ENCODE results near the gene RSPH6A. TPM values are rescaled to one million over a fixed set of nuclear protein-coding genes. Genes with fewer than 3 reads are reported as not detected.
A peak's percentile ranks its signal among the peaks of the same experiment; 100 is the strongest.

Gene RSPH6A
- total RNA-seq, 1 experiment from 2014 or later = 0.39 TPM

DNA sequence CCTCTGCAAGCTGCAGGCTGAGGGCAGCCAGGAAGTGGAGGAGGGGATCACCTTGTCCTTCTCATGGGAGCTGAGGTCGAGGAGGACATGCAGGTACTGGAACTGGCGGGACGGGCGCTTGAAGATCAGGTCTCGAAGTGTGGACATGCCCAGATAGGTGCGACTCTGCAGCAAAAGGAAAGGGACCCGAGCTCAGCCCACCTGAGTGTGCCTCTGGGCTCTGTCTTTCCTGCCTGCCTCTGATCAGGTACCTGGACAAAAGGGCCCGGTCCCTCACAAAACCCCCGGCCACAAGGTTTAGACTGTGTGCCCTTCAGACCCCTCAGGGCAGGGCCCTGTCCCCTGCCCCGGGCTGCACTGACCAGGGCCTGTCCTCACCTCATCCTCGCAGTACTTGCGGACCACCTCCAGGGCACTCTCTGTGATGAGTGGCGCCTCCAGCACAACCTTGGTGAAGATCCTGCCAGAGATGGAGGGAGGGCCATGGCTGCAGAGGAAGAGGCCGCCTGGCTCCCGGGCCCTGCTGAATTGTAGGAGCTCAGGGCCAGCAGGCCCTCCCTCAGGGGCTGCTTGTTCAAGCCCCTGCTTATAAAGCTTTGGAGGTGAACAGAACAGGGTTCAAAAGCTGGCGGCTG lies 12.5 kb upstream of the RSPH6A start:
- H3K4me3 Mint-ChIP-seq = no peak overlapping the region
- H3K4me1 Mint-ChIP-seq = no peaks in the 10 kb centered on the region
- CTCF ChIA-PET = interaction anchor here (0.6 to 5.2 kb wide), 2 partner anchors 11 to 65 kb away, joined by 3 to 45 read pairs; partner anchors contain the start of gene RSPH6A
- POLR2A ChIA-PET = no interaction called here
- H3K36me3 Mint-ChIP-seq = peaks cover 80% of the 10 kb centered on the region
- TF ChIP-seq ELF4 (CRISPR knock-in tag; IDR thresholded peaks at IDR 0.05; ENCODE audit: low read depth) = no peak
- TF ChIP-seq SP1 (CRISPR knock-in tag; conservative IDR thresholded peaks at IDR 0.05) = no peak
- TF ChIP-seq HMGXB4 (CRISPR knock-in tag; IDR thresholded peaks at IDR 0.05) = no peak
- TF ChIP-seq ZNF121 (CRISPR knock-in tag; IDR thresholded peaks at IDR 0.05) = no peak
- TF ChIP-seq NR3C1 (CRISPR knock-in tag; conservative IDR thresholded peaks at IDR 0.05; ENCODE audit: low read depth) = no peak
- TF ChIP-seq, protein P1, sequence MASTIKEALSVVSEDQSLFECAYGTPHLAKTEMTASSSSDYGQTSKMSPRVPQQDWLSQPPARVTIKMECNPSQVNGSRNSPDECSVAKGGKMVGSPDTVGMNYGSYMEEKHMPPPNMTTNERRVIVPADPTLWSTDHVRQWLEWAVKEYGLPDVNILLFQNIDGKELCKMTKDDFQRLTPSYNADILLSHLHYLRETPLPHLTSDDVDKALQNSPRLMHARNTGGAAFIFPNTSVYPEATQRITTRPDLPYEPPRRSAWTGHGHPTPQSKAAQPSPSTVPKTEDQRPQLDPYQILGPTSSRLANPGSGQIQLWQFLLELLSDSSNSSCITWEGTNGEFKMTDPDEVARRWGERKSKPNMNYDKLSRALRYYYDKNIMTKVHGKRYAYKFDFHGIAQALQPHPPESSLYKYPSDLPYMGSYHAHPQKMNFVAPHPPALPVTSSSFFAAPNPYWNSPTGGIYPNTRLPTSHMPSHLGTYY (CRISPR knock-in tag; IDR thresholded peaks at IDR 0.05) = no peak
- TF ChIP-seq USF2 (CRISPR knock-in tag; IDR thresholded peaks at IDR 0.05) = no peak
- no peak for TF ChIP-seq PRRX2 (CRISPR knock-in tag; IDR thresholded peaks at IDR 0.05)
- TF ChIP-seq ZNF423 (CRISPR knock-in tag; IDR thresholded peaks at IDR 0.05) = no peak
- TF ChIP-seq ETV6 (CRISPR knock-in tag; IDR thresholded peaks at IDR 0.05) = no peak
- no peak for TF ChIP-seq MYBL2 (CRISPR knock-in tag; IDR thresholded peaks at IDR 0.05)
- no peak for TF ChIP-seq KAT7 (CRISPR knock-in tag; IDR thresholded peaks at IDR 0.05; ENCODE audit: borderline replicate concordance)
- no peak for TF ChIP-seq ZNF263 (CRISPR knock-in tag; IDR thresholded peaks at IDR 0.05; ENCODE audit: low read depth)
- TF ChIP-seq NFYB (CRISPR knock-in tag; conservative IDR thresholded peaks at IDR 0.05; ENCODE audit: low read depth) = no peak
- TF ChIP-seq, protein P2, sequence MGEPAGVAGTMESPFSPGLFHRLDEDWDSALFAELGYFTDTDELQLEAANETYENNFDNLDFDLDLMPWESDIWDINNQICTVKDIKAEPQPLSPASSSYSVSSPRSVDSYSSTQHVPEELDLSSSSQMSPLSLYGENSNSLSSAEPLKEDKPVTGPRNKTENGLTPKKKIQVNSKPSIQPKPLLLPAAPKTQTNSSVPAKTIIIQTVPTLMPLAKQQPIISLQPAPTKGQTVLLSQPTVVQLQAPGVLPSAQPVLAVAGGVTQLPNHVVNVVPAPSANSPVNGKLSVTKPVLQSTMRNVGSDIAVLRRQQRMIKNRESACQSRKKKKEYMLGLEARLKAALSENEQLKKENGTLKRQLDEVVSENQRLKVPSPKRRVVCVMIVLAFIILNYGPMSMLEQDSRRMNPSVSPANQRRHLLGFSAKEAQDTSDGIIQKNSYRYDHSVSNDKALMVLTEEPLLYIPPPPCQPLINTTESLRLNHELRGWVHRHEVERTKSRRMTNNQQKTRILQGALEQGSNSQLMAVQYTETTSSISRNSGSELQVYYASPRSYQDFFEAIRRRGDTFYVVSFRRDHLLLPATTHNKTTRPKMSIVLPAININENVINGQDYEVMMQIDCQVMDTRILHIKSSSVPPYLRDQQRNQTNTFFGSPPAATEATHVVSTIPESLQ (CRISPR knock-in tag; IDR thresholded peaks at IDR 0.05) = no peak
- TF ChIP-seq TEAD4 (CRISPR knock-in tag; IDR thresholded peaks at IDR 0.05) = no peak
- no peak for TF ChIP-seq E2F4 (CRISPR knock-in tag; IDR thresholded peaks at IDR 0.05; ENCODE audit: borderline replicate concordance, low read depth)
- TF ChIP-seq, protein P3, sequence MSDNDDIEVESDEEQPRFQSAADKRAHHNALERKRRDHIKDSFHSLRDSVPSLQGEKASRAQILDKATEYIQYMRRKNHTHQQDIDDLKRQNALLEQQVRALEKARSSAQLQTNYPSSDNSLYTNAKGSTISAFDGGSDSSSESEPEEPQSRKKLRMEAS (CRISPR knock-in tag; IDR thresholded peaks at IDR 0.05) = no peak
- TF ChIP-seq CTCF (IDR thresholded peaks at IDR 0.05) = no peak
- ATAC-seq = peak; percentile 52
- no peaks in the 10 kb centered on the region for H3K9me3 Mint-ChIP-seq
- H3K27ac Mint-ChIP-seq = peak overlapping the region; percentile 58; the same call in 1 of the 2 replicates
- H3K27me3 Mint-ChIP-seq (ENCODE audit: low read depth) = no peaks in the 10 kb centered on the region
- no peak for DNase-seq (ENCODE audit: low spot score)

Measured in WTC11 (cell line).